ENCODE measurements around the gene GP9.

GP9 gene

GRCh38 chr3:129060276-129061022 is at the start of gene GP9:
GP9 (plus strand) TSS chr3:129060779; CDS start chr3:129061740, 961 bp downstream.
- DNase-seq (ENCODE audit: low spot score), result no peak

- DNase-seq (ENCODE audit: low spot score), result no peak
Observed at GRCh38 chr3:129013491-129013891, 47.1 kb upstream of the GP9 start.

GRCh38 chr3:129014148-129014547 is 46.4 kb upstream of the GP9 start:
- DNase-seq (ENCODE audit: low spot score), result no peak

DNA sequence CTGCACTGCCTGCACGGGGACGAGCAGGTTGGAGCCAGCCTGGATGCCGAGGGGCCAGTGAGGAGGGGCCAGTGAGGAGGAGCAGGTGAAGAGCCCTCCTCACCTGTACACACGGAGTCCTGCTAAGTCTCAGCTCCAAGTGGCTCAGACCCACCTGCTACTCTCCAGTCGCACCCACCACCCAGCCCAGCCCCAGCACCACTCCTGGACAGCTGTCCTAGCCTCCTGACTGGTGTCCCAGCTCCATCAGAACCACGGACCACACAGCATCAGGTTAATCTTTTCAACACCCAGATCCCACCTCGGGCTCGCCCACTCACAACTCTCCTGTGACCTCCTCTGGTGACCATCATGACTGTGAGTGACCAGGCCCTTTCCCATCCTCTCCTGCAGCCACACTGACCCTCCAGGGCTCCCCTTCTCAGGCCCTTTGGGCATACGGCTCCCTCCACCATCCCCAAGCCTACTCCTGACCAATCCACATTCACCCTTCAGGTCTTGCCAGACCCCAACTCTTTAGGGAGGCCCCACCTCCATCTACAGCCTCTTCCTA is 45.7 kb upstream of the GP9 start:
- no peak for DNase-seq (ENCODE audit: low spot score)

DNA sequence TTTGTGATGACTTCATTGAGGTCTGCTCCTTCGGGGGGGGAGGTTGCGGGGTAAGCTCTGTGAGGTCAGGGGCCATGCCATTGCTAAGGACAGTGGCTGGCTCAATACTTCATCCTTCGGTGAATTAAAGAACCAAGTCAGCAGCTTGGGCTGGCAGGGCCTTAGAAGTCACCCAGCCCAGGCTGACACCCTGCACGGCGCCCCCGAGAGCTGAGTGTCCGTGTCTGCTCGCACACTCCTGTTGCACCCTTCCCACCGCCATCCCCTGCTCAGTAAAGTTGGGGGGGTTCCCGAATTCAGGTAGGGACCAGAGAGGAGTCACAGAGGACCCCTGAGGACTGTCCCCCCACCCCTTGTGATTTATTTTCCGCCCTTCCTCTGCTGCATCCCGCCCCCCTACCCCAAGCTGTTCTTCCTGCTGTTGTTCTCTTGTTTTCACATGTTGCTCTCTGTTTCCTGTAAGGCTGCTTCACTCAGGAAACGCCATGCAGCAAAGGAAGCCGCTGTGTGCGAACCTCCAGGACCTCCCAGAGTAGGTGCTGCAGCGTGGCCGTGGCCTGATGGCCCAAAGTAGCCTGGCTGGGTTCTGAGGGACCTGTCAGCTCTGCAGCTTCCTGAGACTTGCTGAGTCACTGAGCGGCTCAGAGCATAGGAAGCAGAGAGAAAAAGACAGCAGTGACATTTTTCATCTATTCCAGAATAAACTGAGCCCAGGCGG is 45.0 kb upstream of the GP9 start:
- peak; percentile 66 for DNase-seq (ENCODE audit: low spot score)

DNA sequence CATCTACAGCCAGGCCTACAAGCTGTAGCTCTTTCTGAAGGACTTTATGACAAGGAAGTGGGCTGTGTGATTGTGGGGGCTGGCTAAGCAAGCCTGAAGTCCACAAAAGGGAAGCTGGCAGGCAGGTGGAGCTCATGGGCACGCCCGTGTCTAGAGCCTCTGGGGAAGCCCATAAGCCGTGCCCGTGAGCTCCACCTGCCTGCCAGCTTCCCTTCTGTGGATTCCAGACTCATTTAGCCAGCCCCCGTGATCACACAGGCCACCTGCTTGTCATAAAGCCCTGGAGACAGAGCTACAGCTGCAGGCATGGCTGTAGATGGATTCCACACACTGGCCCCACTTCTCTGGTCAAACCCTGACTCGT is 44.2 kb upstream of the GP9 start:
- peak; percentile 80 for DNase-seq (ENCODE audit: low spot score)

DNA sequence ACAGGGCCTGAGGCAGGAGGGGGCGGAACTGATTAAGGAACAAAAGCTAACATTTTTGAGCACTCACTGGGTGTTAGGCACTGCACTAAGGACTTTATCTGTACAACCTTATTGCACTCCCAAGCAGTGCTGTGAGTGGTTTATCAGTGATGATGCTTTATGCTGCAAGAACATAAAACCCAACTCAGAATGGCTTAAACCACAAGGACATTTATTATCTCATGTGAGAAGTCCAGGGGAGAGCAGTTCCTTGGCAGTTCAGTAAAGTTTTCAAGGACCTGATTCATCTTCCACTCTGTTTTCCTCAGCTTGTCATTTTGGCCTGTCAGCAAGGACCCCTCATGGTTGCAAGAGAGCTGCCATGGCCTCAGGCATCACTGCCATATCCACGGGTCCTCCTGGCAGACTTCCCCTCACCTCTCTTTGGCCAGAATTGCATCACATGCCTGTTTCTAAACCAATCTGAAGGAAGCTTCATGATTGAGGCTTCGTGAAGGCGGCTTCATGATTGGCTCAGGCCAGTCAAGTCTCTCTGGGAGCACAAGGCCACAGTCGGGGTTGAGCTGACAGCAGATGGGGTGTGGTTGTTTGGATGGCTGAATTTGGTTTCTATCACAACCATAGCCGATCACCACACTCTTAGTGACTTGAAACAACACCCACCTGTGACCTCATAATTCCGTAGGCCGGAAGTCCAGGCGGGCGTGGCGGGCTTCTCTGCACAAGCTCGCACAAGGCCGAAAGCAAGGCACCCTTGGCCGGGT is 43.7 kb upstream of the GP9 start:
- peak; percentile 21 for DNase-seq (ENCODE audit: low spot score)

- DNase-seq (ENCODE audit: low spot score), result no peak
Observed at GRCh38 chr3:129017484-129017899, 43.1 kb upstream of the GP9 start.

DNA sequence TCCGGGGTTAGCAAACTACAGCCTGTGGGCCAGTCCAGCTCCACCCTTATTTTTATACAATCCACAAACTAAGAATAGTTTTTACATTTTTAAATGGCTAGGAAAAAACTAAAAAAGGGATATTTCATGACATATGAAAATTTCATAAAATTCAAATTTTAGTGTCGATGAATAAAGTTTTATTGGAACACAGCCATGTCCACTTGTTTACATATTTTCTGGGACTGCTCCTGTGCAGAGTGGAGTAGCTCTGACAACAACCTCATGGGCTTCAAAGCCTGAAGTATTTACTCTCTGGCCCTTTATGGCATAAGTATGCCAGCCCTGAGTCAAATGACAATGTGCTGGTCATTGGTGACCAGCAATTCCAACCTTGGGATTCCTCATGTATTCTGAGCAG is 42.3 kb upstream of the GP9 start:
- no peak for DNase-seq (ENCODE audit: low spot score)

GRCh38 chr3:129018751-129019150 is 41.8 kb upstream of the GP9 start:
- no peak for DNase-seq (ENCODE audit: low spot score)

- no peak for DNase-seq (ENCODE audit: low spot score)
Observed at GRCh38 chr3:129019266-129019665, 41.3 kb upstream of the GP9 start.

GRCh38 chr3:129020691-129021090 is 39.9 kb upstream of the GP9 start:
- DNase-seq (ENCODE audit: low spot score), result no peak

DNA sequence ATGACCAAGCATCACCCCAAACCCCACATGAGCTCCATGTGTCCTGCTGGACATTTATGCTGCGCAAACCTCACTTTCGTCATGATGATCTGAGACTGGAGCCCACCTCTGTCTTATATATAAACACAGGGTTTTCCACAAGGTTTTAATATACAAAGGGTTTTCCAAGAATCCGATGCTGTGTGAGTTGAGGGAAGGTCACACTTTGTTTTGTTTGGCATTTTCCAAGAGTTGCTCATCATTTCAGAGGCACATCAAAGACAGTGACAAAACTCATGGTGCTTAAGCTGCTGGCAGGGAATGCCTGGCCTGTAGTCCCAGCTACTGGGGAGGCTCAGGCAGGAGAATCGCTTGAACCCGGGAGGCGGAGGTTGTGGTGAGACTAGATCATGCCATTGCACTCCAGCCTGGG is 39.4 kb upstream of the GP9 start:
- no peak for DNase-seq (ENCODE audit: low spot score)

DNA sequence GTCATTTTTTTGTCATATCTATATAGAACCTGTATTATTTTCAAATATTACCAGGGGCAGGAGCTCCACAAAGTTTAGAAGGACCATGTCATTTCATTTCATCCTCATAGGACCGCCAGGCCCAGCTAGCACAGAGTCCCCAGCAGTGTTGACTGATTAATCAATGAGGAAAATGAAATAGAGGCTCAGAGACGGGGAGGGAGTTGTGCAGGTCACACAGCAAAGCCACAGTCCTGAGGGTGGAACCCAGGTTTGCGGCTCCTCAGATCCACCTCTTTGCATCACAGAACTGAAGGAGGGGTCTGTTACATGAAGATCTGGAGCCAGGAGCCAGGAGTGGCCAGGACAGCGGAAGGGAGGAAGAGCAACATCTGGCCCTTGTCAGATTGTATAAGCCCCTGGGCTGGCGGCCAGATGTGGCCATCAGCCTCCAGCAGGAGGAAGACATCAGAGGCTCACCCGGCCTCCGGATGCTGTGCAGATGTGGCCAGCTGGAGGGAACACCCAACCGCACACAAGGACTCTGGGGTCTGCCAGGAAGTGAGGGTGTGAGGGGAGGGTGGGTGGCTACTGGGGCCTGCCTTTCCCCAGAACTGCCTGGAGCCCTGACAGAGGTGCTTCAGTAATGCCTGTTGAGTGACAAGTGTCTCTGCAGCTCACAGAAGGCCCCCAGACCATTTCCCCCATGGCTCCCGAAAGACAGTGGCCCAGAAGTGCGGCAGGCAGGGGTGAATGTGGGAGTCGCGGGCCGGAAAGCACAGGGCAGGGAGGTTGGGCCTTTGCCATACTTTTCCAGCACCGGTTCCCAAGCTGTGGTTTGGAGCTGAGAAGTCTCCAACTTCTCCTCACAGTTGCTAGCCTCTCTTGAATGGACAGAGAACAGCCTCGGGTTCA is 38.2 kb upstream of the GP9 start:
- DNase-seq (ENCODE audit: low spot score), result no peak

GRCh38 chr3:129023008-129023358 is 37.6 kb upstream of the GP9 start:
- DNase-seq (ENCODE audit: low spot score), result no peak

DNA sequence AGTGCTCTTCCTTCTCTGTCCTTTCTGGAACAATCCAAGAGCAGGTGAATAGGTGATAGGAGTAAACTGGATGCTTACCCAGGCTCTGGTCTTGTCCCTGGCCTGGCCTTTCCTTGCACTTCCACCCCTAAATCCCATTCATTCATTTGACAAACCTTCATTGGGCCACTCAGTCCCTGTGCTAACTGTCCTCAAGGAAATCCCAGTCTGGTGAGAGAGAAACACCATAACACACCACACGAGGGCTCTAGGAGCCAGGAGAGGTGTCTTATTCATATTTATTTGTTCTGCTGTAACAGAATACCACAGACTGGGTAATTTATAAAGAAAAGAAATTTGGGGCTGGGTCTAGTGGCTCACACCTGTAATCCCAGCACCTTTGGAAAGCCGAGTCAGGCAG is 36.7 kb upstream of the GP9 start:
- DNase-seq (ENCODE audit: low spot score), result no peak

GRCh38 chr3:129025108-129025507 is 35.5 kb upstream of the GP9 start:
- no peak for DNase-seq (ENCODE audit: low spot score)

- DNase-seq (ENCODE audit: low spot score), result no peak
Observed at GRCh38 chr3:129025691-129026435, 34.7 kb upstream of the GP9 start.

DNA sequence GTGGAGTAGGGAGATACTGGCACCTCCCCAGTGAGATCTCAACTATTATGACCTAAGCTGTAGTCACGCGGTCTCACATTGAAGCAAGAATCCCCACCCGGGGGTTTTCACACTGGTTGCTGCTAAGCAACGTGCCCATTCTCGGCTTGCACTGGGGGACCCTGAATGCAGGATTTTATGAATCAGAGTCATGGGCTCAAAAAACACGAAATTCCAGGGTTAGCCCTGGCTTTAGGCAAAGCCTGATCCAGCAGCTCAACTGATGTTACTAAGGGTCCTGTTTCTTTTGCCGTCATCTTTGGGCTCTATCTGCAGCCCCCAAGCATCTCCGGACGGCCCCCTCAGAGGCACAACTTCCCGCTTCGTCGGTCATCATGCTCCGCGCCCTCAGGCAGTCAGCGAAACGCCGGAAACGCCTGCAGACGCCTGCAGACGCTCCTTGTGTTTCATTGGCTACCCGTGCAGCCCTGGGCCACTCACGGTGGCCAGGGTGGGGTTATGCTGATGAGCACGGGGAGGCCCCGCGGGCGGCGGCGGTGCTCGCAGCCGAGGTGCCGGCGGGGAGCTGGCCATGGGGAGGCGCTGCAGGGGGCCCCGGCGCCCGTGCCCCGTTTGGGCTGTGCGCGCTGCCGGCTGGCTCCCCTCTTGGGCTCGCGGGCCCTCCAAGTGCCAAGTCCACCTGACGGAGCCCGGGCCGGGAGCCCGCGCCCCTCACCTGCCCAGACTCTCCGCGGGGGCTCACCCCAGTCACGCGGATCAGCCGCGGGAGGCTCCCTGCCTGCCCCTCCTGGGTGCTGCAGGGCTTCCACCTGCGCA is 33.6 kb upstream of the GP9 start:
- peak; percentile 94 for DNase-seq (ENCODE audit: low spot score)

- DNase-seq (ENCODE audit: low spot score), result no peak
Observed at GRCh38 chr3:129027544-129027880, 33.1 kb upstream of the GP9 start.

All from CD4-positive, alpha-beta T cell treated with Interleukin-6 at 100 ng/mL for 8 hours (primary cell).